ENCODE data around the gene NCLN. TPM values are rescaled to one million over a fixed set of nuclear protein-coding genes. Genes with fewer than 3 reads are reported as not detected.
"Not testable (repeated sequence)": the region's sequence is repeated elsewhere in the genome, so short reads cannot be mapped to it uniquely, and the experiment has no call there.

The NCLN gene
- total RNA-seq, 2 donors from 2014 or later, result 84.4 to 196 TPM

DNA sequence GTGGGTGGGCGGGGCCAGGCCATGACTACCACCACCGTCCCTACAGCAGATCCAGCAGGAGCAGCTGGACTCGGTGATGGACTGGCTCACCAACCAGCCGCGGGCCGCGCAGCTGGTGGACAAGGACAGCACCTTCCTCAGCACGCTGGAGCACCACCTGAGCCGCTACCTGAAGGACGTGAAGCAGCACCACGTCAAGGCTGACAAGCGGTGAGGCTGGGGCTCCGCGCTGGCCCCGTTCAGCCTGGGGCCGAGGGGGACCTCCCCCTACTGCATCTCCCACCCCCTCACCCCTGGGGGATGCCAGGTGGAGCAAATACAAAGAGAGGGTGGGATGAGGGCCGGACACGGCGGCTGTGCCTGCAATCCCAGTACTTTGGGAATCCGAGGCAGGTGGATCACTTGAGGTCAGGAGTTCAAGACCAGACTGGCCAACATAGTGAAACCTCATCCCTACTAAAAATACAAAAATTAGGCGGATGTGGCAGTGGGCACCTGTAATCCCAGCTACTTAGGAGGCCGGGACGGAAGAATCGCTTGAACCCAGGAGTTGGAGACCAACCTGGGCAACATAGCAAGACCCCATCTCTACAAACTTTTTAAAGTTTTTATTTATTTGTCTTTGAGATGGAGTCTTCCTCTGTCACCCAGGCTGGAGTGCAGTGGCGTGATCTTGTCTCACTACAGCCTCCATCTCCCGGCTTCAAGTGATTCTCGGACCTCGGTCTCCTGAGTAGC lies 20.7 kb downstream of the NCLN start:
- H3K4me3 Mint-ChIP-seq, result no peak overlapping the region
- no peaks in the 10 kb centered on the region for H3K9me3 Mint-ChIP-seq
- no peaks in the 10 kb centered on the region for H3K36me3 Mint-ChIP-seq
- peaks cover 0 to 3% of the 10 kb centered on the region in 2 donors for H3K4me1 Mint-ChIP-seq (ENCODE audit: low read depth in 2 of 2)
- no peak overlapping the region for H3K27ac Mint-ChIP-seq
- no peaks in the 10 kb centered on the region for H3K27me3 Mint-ChIP-seq
- ATAC-seq (no peak), DNase-seq (ENCODE audit: low spot score) (no peak)

- Mint-ChIP-seq H3K9me3 (no peaks in the 10 kb centered on the region), H3K27ac (no peak overlapping the region), H3K27me3 (no peaks in the 10 kb centered on the region), H3K4me1 (ENCODE audit: low read depth in 2 of 2) (peaks cover 0 to 3% of the 10 kb centered on the region in 2 donors), H3K36me3 (no peaks in the 10 kb centered on the region), H3K4me3 (no peak overlapping the region)
- DNase-seq (ENCODE audit: low spot score), result no peak
- no peak for ATAC-seq
Observed at GRCh38 chr19:3207461-3208242, 21.9 kb downstream of the NCLN start.

DNA sequence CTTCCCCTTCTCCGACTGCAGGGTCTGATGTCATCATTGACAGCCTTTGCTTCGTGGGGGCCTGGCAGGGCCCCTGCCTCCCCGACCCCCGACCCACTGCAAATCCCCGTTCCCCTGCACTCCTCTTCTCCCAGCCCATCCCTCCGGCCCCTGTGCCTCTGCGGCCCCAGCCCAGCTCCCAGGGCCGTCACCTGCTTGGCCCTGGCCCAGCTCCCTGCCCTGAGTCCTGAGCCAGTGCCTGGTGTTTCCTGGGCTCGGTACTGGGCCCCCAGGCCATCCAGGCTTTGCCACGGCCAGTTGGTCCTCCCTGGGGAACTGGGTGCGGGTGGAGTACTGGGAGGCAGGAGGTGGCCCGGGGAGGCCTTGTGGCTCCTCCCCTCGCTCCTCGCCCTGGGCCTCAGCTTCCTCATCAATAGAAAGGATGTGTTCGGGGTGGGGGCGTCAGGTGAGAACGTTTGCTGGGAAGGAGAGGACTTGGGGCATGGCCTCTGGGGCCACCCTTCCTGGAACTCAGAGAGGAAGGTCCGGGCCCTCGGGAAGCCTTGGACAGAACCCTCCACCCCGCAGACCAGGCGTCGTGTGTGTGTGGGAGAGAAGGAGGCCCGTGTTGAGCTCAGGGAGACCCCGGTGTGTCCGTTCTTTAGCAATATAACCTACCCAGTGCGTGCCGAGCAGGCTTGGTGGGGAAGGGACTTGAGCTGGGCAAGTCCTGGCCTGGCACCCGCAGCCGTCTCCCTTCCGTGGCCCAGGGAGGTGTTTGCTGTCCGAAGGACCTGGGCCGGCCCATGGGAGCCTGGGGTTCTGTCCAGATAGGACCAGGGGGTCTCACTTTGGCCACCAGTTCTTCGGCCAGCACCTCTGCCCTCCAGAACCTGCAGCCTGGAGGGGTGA lies 22.8 kb downstream of the NCLN start:
- DNase-seq (ENCODE audit: low spot score) (no peak), ATAC-seq (no peak)
- H3K9me3 Mint-ChIP-seq, result no peaks in the 10 kb centered on the region
- peaks cover 0 to 3% of the 10 kb centered on the region in 2 donors for H3K4me1 Mint-ChIP-seq (ENCODE audit: low read depth in 2 of 2)
- H3K27me3 Mint-ChIP-seq, result no peaks in the 10 kb centered on the region
- H3K36me3 Mint-ChIP-seq, result no peaks in the 10 kb centered on the region
- no peak overlapping the region for H3K27ac Mint-ChIP-seq
- no peak overlapping the region for H3K4me3 Mint-ChIP-seq

DNA sequence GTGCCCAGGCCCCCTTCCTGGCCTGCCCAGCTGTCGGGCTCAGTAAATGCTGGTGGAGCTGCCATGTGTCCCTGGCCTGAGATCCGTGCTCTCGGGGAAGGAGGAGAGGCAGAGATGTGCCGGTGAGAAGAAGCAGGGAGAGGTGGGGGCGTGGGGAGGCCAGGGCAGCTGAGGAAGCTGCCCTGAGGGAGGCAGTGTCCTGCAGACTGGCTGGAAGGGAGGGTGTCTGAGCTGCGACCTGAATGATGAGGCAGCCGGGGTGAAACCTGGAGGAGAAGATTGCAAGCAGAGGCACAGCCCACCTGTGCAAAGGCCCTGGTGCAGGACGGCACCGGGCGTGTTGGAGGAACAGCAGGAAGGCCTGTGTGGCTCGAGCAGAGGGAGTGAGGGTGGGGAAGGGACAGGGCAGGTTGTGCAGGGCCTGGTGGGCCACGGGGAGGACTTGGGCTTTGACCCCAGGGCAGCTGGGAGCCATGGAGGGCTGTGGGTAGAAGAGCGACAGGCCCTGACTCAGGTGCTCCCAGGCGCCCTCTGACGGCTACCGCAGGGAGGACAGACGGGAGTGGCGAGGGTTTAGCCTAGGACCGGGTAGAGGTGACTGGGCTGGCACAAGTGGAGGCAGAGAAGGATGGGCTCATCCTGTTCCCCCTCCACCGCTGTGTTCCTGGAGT lies 24.8 kb downstream of the NCLN start:
- H3K27ac Mint-ChIP-seq, result no peak overlapping the region

GRCh38 chr19:3211191-3211590 lies 25.5 kb downstream of the NCLN start:
- no peaks in the 10 kb centered on the region for H3K36me3 Mint-ChIP-seq
- H3K27ac Mint-ChIP-seq, result no peak overlapping the region
- no peak for DNase-seq (ENCODE audit: low spot score)
- no peak for ATAC-seq
- no peaks in the 10 kb centered on the region for H3K27me3 Mint-ChIP-seq
- peaks cover 0 to 3% of the 10 kb centered on the region in 2 donors for H3K4me1 Mint-ChIP-seq (ENCODE audit: low read depth in 2 of 2)
- no peaks in the 10 kb centered on the region for H3K9me3 Mint-ChIP-seq
- H3K4me3 Mint-ChIP-seq, result no peak overlapping the region

More for the DNA sequence above, 24.8 kb downstream of the NCLN start:
- Mint-ChIP-seq H3K4me1 (ENCODE audit: low read depth in 2 of 2) (peaks cover 0 to 3% of the 10 kb centered on the region in 2 donors), H3K9me3 (no peaks in the 10 kb centered on the region), H3K27me3 (no peaks in the 10 kb centered on the region), H3K4me3 (no peak overlapping the region), H3K36me3 (no peaks in the 10 kb centered on the region)
- ATAC-seq (peak; percentile 79 to 83), DNase-seq (ENCODE audit: low spot score) (no peak)

DNA sequence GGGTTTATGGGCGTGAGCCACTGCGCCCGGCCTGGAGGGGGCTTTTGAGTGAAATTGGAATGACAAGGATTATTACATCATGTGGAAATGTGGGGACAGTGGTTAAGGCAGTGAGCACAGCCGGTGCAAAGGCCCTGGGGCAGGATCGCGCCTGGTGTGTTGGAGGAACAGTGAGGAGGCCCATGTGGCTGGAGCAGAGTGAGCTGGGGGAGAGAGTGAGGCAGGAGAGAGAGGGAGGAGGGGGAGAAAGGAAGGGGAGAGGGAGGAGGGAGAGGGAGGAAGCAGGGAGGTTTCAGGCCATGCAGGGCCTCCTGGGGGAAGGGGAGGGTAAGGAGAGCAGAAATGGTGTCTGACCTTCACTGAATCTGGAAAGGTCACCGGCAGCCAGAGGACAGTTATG lies 27.4 kb downstream of the NCLN start:
- peaks cover 0 to 3% of the 10 kb centered on the region in 2 donors for H3K4me1 Mint-ChIP-seq (ENCODE audit: low read depth in 2 of 2)
- DNase-seq (ENCODE audit: low spot score) (no peak), ATAC-seq (no peak)
- H3K9me3 Mint-ChIP-seq, result no peaks in the 10 kb centered on the region
- no peak overlapping the region for H3K27ac Mint-ChIP-seq
- no peak overlapping the region for H3K4me3 Mint-ChIP-seq
- no peaks in the 10 kb centered on the region for H3K36me3 Mint-ChIP-seq
- H3K27me3 Mint-ChIP-seq, result no peaks in the 10 kb centered on the region

DNA sequence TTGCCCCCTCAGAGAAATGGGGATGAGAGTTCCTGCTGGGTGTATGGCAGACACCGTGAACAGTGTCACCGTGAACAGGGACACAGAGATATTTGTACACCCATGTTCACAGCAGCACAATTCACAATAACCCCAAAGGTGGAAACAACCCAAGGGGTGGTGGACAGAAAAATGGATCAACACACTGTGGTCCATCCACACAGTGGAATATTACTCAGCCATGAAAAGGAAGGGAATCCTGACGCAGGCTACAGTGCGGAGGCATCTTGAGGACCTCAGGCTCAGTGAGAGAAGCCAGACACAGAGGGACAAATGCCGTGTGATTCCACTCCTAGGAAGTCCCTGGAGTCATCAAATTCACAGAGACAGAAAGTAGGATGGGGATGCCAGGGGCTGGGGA lies 31.1 kb downstream of the NCLN start:
- no peak overlapping the region for H3K27ac Mint-ChIP-seq
- no peaks in the 10 kb centered on the region for H3K27me3 Mint-ChIP-seq
- H3K9me3 Mint-ChIP-seq, result no peaks in the 10 kb centered on the region
- no peaks in the 10 kb centered on the region for H3K36me3 Mint-ChIP-seq
- DNase-seq (ENCODE audit: low spot score) (no peak), ATAC-seq (no peak)
- H3K4me3 Mint-ChIP-seq, result no peak overlapping the region
- H3K4me1 Mint-ChIP-seq (ENCODE audit: low read depth in 2 of 2), result no peaks in the 10 kb centered on the region

- no peak overlapping the region for H3K27ac Mint-ChIP-seq
- H3K9me3 Mint-ChIP-seq, result no peaks in the 10 kb centered on the region
- ATAC-seq (no peak), DNase-seq (ENCODE audit: low spot score) (no peak)
- peaks cover 0 to 6% of the 10 kb centered on the region in 2 donors for H3K27me3 Mint-ChIP-seq
- no peak overlapping the region for H3K4me3 Mint-ChIP-seq
- no peaks in the 10 kb centered on the region for H3K4me1 Mint-ChIP-seq (ENCODE audit: low read depth in 2 of 2)
- H3K36me3 Mint-ChIP-seq, result no peaks in the 10 kb centered on the region
Observed at GRCh38 chr19:3220576-3220975, 34.8 kb downstream of the NCLN start.

DNA sequence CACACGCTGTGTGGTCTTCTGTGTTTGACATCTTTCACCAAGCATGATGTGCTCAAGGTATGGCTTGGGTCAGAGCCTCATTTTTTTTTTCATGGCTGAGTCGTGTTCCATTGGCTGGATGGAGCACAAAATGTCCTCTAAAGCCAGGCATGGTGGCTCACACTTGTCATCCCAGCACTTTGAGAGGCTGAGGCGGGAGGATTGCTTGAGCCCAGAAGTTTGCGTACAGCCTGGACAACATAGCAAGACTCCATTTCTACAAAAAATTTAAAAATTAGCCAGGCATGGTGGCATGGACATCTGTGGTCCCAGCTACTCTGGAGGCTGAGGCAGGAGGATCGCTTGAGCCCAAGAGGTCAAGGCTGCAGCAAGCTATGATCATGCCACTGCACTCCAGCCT lies 35.8 kb downstream of the NCLN start:
- not testable (repeated sequence) for H3K27me3 Mint-ChIP-seq; H3K9me3 Mint-ChIP-seq; ATAC-seq; DNase-seq (ENCODE audit: low spot score); H3K27ac Mint-ChIP-seq; H3K4me3 Mint-ChIP-seq; H3K4me1 Mint-ChIP-seq (ENCODE audit: low read depth in 2 of 2); H3K36me3 Mint-ChIP-seq

- no peak for DNase-seq (ENCODE audit: low spot score)
- no peak overlapping the region for H3K27ac Mint-ChIP-seq
- H3K4me3 Mint-ChIP-seq, result no peak overlapping the region
- no peaks in the 10 kb centered on the region for H3K4me1 Mint-ChIP-seq (ENCODE audit: low read depth in 2 of 2)
- H3K27me3 Mint-ChIP-seq, result peaks cover 6 to 11% of the 10 kb centered on the region in 2 donors
- H3K9me3 Mint-ChIP-seq, result no peaks in the 10 kb centered on the region
- no peak for ATAC-seq
- no peaks in the 10 kb centered on the region for H3K36me3 Mint-ChIP-seq
Observed at GRCh38 chr19:3222709-3223108, 37.0 kb downstream of the NCLN start.

GRCh38 chr19:3224346-3225168 lies 38.8 kb downstream of the NCLN start, which contains the start of gene CELF5:
TSS of gene CELF5 (plus strand) at chr19:3224661. CDS start at chr19:3224740, 79 bp downstream.
- DNase-seq (ENCODE audit: low spot score), result no peak
- H3K27ac Mint-ChIP-seq, result no peak within 1 kb of the TSS
- ATAC-seq, result peak; percentile 74 to 82
- H3K27me3 Mint-ChIP-seq, result peaks cover 12 to 16% of the 10 kb centered on the region in 2 donors
- no peaks in the 10 kb centered on the region for H3K36me3 Mint-ChIP-seq
- H3K4me3 Mint-ChIP-seq, result peak within 1 kb of the TSS; percentile 45
- no peaks in the 10 kb centered on the region for H3K9me3 Mint-ChIP-seq
- H3K4me1 Mint-ChIP-seq (ENCODE audit: low read depth in 2 of 2), result no peaks in the 10 kb centered on the region

DNA sequence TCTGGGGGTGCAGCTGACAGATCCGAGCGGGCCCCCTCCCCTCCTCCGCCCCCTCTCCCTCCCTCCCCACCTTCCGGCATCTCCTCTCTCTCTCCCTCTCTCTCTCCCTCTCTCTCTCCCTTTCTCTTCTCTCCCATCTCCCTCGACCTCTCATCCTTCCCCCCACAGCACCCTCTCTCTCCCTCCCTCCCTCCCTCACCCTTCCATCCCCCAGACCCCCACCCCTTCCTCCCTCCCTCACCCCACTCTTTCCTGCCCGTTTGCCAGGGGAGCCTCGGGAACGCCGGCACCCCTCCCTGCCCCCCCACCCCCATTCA lies 39.4 kb downstream of the NCLN start:
- no peak for DNase-seq (ENCODE audit: low spot score)
- ATAC-seq, result no peak
- H3K4me1 Mint-ChIP-seq (ENCODE audit: low read depth in 2 of 2), result no peaks in the 10 kb centered on the region
- no peaks in the 10 kb centered on the region for H3K36me3 Mint-ChIP-seq
- H3K27me3 Mint-ChIP-seq, result peaks cover 12 to 18% of the 10 kb centered on the region in 2 donors
- H3K9me3 Mint-ChIP-seq, result no peaks in the 10 kb centered on the region
- H3K4me3 Mint-ChIP-seq, result peak overlapping the region; percentile 45
- no peak overlapping the region for H3K27ac Mint-ChIP-seq

DNA sequence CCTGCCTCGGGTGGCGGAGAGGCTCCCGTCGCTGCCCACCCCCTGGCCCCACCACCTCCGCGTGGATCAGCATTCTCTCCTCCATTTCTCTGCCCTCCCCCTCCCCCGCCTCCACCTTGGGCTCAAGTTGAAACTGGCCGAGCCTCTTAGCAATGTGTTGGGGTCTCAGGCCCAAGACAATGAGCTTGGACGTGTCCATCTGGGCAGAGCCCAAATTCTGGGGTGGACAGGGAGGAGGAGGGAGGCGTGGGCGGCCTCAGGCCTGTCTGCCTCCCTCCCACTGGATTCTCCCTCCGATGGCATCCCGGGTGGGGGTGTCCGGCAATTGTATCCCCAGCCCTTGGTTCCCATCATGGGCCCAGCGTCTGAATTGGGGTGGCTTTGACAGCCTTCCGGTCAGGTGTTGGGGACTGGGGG lies 40.0 kb downstream of the NCLN start:
- H3K9me3 Mint-ChIP-seq, result no peaks in the 10 kb centered on the region
- no peak for DNase-seq (ENCODE audit: low spot score)
- no peaks in the 10 kb centered on the region for H3K4me1 Mint-ChIP-seq (ENCODE audit: low read depth in 2 of 2)
- peaks cover 12 to 18% of the 10 kb centered on the region in 2 donors for H3K27me3 Mint-ChIP-seq
- no peak overlapping the region for H3K4me3 Mint-ChIP-seq
- H3K27ac Mint-ChIP-seq, result no peak overlapping the region
- no peak for ATAC-seq
- no peaks in the 10 kb centered on the region for H3K36me3 Mint-ChIP-seq

Measured in natural killer cell treated with Interleukin-12 subunit alpha and Interleukin-12 subunit beta and Interleukin-15 and Interleukin-18, amount 100 ng/mL, for 72 hours (primary cell).